Activated CD4-positive, CD25-positive, alpha-beta regulatory T cell treated with anti-CD3 and anti-CD28 coated beads, Interleukin-2, amount 50 U/mL, for 24 hours (primary cell): ENCODE data around the gene DSTYK.

Experiments used
- ATAC-seq, 2 donors: fragments of 150-1000 bp; cut with Tn5 transposase; one replicate each; pipeline ENCODE4 v1.10.0; 2021; ENCODE audit warnings: mild to moderate bottlenecking in 1 of 2, moderate library complexity in 1 of 2

DSTYK gene

GRCh38 chr1:205121660-205122488 lies 89.6 kb downstream of the DSTYK start, which contains the start of gene RBBP5:
Gene RBBP5, minus strand, starts transcription at chr1:205121978. Its CDS starts 105 bp downstream, at chr1:205121873.
- peak; percentile 99 for ATAC-seq

GRCh38 chr1:205118752-205119151 lies 92.8 kb downstream of the DSTYK start:
- ATAC-seq, result no peak

DNA sequence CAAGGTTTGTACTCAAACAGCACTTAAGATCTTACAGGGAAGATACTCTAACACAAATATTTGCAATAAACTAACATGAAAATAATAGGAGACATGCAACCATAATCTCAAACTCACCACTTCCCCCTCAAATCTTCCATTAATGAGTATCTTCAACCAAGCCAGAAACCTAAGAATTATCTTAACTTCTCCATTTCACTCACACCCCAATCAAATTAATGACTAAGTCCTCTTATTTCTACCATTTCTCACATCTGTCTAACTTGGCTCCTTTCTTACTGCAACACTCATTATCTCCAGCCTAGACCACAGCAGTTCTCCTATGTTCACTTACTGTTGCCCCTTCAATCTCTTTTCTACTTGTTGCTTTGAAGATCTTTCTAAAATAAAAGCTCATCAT lies 100.1 kb downstream of the DSTYK start:
- ATAC-seq, result peak in 1 of 2 donors; percentile 51

DNA sequence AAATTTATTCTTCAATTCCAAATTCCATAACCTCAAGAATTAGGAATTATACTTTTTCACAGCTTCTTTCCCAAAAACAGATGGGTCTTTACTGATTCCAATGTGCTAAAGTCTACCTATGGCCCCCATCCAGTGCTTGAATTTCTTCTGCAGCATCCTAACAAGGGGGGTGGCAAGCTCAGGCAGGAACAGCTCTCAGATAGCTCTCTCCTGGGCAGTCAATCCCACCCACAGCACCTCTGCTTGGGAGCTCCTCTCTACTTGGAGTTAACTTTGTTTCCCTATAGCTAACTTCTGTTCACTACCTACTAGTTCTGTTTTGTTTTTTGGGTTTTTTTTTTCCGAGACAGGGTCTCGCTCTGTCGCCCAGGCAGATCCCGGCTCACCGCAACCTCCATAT lies 101.8 kb downstream of the DSTYK start:
- ATAC-seq, result no peak

- no peak for ATAC-seq
These were observed 102.2 kb downstream of the DSTYK start for GRCh38 chr1:205109269-205109668.

DNA sequence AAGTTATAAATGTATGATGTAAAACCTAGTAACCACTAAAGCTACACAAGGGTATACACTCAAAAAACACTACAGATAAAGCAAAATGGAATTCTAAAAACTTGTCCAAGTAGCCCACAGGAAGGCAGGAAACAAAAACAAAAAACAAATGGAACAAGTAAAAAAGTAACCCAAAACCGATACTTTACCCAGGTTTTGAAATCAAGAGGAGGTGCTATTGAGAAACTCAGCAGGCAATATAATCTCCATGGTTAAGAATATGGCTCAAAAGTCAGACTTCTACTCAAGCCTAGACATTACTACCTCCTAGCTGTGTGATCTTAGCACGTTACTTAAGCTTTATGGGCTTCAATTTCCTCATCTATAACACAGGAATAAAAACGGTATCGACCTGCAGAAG lies 103.0 kb downstream of the DSTYK start:
- no peak for ATAC-seq

GRCh38 chr1:205107327-205107726 lies 104.2 kb downstream of the DSTYK start:
- ATAC-seq, result no peak

DNA sequence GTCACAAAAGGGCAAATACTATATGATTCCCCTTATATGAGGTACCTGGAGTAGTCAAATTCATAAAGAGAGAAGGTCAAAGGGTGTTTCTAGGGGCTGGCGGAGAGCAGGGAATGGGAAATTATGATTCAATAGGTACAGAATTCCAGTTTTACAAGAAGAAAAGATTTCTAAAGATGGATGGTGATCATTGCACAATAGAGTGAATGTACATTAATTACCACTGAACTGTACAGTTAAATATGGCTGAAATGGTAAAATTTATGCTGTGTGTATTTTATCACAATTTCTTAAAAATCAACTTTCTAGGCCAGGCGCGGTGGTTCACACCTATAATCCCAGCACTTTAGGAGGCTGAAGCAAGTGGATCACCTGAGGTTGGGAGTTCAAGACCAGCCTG lies 109.1 kb downstream of the DSTYK start:
- ATAC-seq, result no peak

DNA sequence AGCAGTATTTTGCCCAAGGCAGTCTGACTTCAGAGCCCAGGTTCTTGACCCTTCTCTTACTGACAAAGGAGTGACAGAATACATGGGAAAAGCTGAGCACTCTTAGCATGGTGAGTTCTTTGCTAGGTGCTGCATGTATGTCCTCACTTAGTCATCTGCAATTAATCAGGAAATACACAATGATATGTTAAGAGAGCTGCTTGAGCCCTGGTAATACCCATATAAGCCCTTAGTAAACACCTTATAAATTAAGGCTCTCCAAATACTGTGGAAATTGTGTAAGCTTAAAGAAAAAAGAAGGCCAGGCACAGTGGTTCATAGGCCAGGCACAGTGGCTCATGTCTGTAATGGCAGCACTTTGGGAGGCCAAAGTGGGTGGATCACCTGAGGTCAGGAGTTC lies 113.3 kb downstream of the DSTYK start:
- no peak for ATAC-seq

DNA sequence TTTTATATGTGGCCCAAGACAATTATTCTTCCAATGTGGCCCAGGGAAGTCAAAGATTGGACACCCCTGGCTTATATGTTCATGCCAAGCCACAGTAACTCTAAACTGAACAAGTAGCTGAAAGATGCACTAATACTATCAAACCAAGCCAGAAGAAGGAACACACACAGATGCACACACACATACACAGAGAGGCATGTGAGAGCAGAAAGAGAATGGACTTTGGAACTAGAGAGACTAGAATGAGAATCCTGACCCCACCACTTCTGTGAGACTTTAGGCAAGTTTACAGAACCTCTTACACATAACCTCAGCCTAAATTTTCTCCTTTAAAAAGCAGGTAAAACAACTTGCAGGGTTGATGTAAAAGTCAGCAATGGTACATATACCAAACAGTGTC lies 116.1 kb downstream of the DSTYK start:
- ATAC-seq, result no peak
